A673 (cell line): Measurements from ENCODE around the gene PLIN3. TPM values are rescaled to one million over a fixed set of nuclear protein-coding genes. Genes with fewer than 3 reads are reported as not detected.

Experiments used
- BruUV-seq: library from RNA; stranded (reverse); fragments of 400-500 nt; replicated peaks from 2 replicates; lab custom pipeline; 2021; lab: Mats Ljungman, UMichigan
- CTCF ChIA-PET: fragments of 300-600 bp; sonication (Branson Sonifier 250); formaldehyde crosslinking; loops from one replicate; lab custom pipeline; 2022; ENCODE audit warnings: antibody characterized with exemption; lab: Charles Lee
- POLR2A ChIA-PET: fragments of 300-600 bp; sonication (Branson Sonifier 250); formaldehyde crosslinking; loops from one replicate; lab custom pipeline; 2022; ENCODE audit warnings: antibody characterized with exemption; ENCODE audit not compliant: low non-redundant PET; lab: Charles Lee
- DNase-seq: peaks from one replicate; pipeline ENCODE4 v3.0.0-alpha.2; 2015; ENCODE audit warnings: low spot score
- H3K27ac ChIP-seq: fragments of 200-600 bp; sonication (generic); 2 replicates; pipeline ENCODE4 v1.5.1; 2016; ENCODE audit warnings: mixed run types, low read depth, mild to moderate bottlenecking, mixed read lengths, antibody characterized with exemption, low read length; ENCODE audit not compliant: poor library complexity, severe bottlenecking
- H3K27me3 ChIP-seq: fragments of 200-600 bp; sonication (generic); replicated peaks from 2 replicates; pipeline ENCODE4 v1.6.1; 2017; ENCODE audit warnings: mixed run types, low read depth, mild to moderate bottlenecking, mixed read lengths, antibody characterized with exemption, low read length; ENCODE audit not compliant: insufficient read depth, poor library complexity
- H3K36me3 ChIP-seq: fragments of 200-600 bp; sonication (generic); 2 replicates; pipeline ENCODE4 v1.6.1; 2016; ENCODE audit warnings: mixed run types, mild to moderate bottlenecking, mixed read lengths, antibody characterized with exemption, low read length; ENCODE audit not compliant: insufficient read depth, poor library complexity, severe bottlenecking
- H3K4me1 ChIP-seq: fragments of 200-600 bp; sonication (generic); 2 replicates; pipeline ENCODE4 v1.6.1; 2017; ENCODE audit warnings: mixed run types, mild to moderate bottlenecking, mixed read lengths, antibody characterized with exemption, low read length; ENCODE audit not compliant: insufficient read depth, poor library complexity, severe bottlenecking
- H3K4me3 ChIP-seq: fragments of 200-600 bp; sonication (generic); 2 replicates; pipeline ENCODE4 v1.5.1; 2016; ENCODE audit warnings: low read depth, mixed run types, mild to moderate bottlenecking, mixed read lengths, low read length; ENCODE audit not compliant: poor library complexity, severe bottlenecking
- H3K9me3 ChIP-seq: fragments of 200-600 bp; sonication (generic); 2 replicates; pipeline ENCODE4 v1.6.1; 2016; ENCODE audit warnings: mixed run types, low read depth, mild to moderate bottlenecking, mixed read lengths, antibody characterized with exemption, low read length; ENCODE audit not compliant: poor library complexity, severe bottlenecking
- CTCF ChIP-seq: fragments of 300-800, 200-600 bp; sonication (generic); conservative IDR thresholded peaks from 2 replicates; pipeline ENCODE4 v1.5.1; 2017; ENCODE audit warnings: low read depth, mild to moderate bottlenecking, antibody characterized with exemption, low read length, moderate library complexity, mixed read lengths
- EZH2 ChIP-seq: fragments of 200-600 bp; sonication (generic); IDR thresholded peaks from 2 replicates; pipeline ENCODE4 v1.6.1; 2017; ENCODE audit warnings: borderline replicate concordance, low read depth, mild to moderate bottlenecking, mixed read lengths, antibody characterized with exemption, low read length; ENCODE audit not compliant: poor library complexity, severe bottlenecking
- intact Hi-C: fragments of 100-400 bp; cut with micrococcal nuclease; formaldehyde crosslinking; loops from one replicate; pipeline ENCODE4 v1.10.0; 2022; ENCODE audit not compliant: unreplicated experiment
- total RNA-seq: library from RNA; stranded (reverse); gene quantifications from 2 replicates; pipeline ENCODE4 v1.2.3, GENCODE V29; 2021

PLIN3 gene
- total RNA-seq, 1 experiment from 2014 or later: 30.6 TPM

GRCh38 chr19:4821265-4821664, 46.2 kb downstream of the PLIN3 start:
- intact Hi-C loops: no loop called here
- no peaks in the 10 kb centered on the region for H3K27me3 ChIP-seq
- H3K27ac ChIP-seq: no peak overlapping the region
- CTCF ChIA-PET: no interaction called here
- H3K36me3 ChIP-seq: peaks cover 6% of the 10 kb centered on the region
- no peaks in the 10 kb centered on the region for H3K4me1 ChIP-seq
- TF ChIP-seq EZH2 (no peak), CTCF (no peak)
- no TSS peak for BruUV-seq
- H3K4me3 ChIP-seq: no peak overlapping the region
- DNase-seq: no peak
- no peaks in the 10 kb centered on the region for H3K9me3 ChIP-seq
- POLR2A ChIA-PET: no interaction called here

- Histone ChIP-seq H3K27ac (no peak overlapping the region), H3K4me1 (peaks cover 5% of the 10 kb centered on the region), H3K9me3 (no peaks in the 10 kb centered on the region), H3K36me3 (peaks cover 9% of the 10 kb centered on the region), H3K4me3 (no peak overlapping the region), H3K27me3 (no peaks in the 10 kb centered on the region)
- BruUV-seq: no TSS peak
- no peak for DNase-seq
- intact Hi-C loops: no loop called here
- ChIA-PET CTCF (no interaction called here), POLR2A (no interaction called here)
- TF ChIP-seq EZH2 (no peak), CTCF (no peak)
Observed at GRCh38 chr19:4817467-4818277, 49.8 kb downstream of the PLIN3 start.

- H3K4me3 ChIP-seq: no peak overlapping the region
- POLR2A ChIA-PET: no interaction called here
- TF ChIP-seq EZH2 (no peak), CTCF (no peak)
- DNase-seq: no peak
- intact Hi-C loops: no loop called here
- H3K9me3 ChIP-seq: no peaks in the 10 kb centered on the region
- CTCF ChIA-PET: interaction anchor here (0.6 kb wide), 1 partner anchor 25 kb away, joined by 14 read pairs; the partner anchor contains the start of gene FEM1A
- peaks cover 5% of the 10 kb centered on the region for H3K4me1 ChIP-seq
- BruUV-seq: no TSS peak
- no peaks in the 10 kb centered on the region for H3K27me3 ChIP-seq
- H3K27ac ChIP-seq: no peak overlapping the region
- peaks cover 9% of the 10 kb centered on the region for H3K36me3 ChIP-seq
Observed at GRCh38 chr19:4816950-4817278, 50.6 kb downstream of the PLIN3 start.
